Activated B cell treated with CpG ODN at 0.5 μM for 24 hours (primary cell): Measurements from ENCODE around the gene RPS6KB2. TPM values are rescaled to one million over a fixed set of nuclear protein-coding genes. Genes with fewer than 3 reads are reported as not detected.

Source experiments
- ATAC-seq: fragments of 200-7000 bp; cut with Tn5 transposase; one replicate; pipeline ENCODE4 v1.10.0; 2021; ENCODE audit warnings: low read depth, mild to moderate bottlenecking, moderate library complexity
- CTCF ChIA-PET: fragments of 350-600 bp; sonication (Branson Sonifier 250); formaldehyde crosslinking; loops from one replicate; lab custom pipeline; 2021; ENCODE audit warnings: antibody characterized with exemption; lab: Charles Lee
- POLR2A ChIA-PET: fragments of 350-600 bp; sonication (Branson Sonifier 250); formaldehyde crosslinking; loops from one replicate; lab custom pipeline; 2021; ENCODE audit warnings: antibody characterized with exemption; lab: Charles Lee
- DNase-seq: peaks from one replicate; pipeline ENCODE4 v3.0.0; 2022
- H3K27ac Mint-ChIP-seq: one replicate; pipeline ENCODE4 v1.8.0; 2020; ENCODE audit warnings: mixed read lengths
- H3K27me3 Mint-ChIP-seq: one replicate; pipeline ENCODE4 v1.8.0; 2021; ENCODE audit warnings: mixed read lengths
- H3K36me3 Mint-ChIP-seq: one replicate; pipeline ENCODE4 v1.8.0; 2021; ENCODE audit warnings: low read depth, mixed read lengths
- H3K4me1 Mint-ChIP-seq: one replicate; pipeline ENCODE4 v1.8.0; 2021; ENCODE audit warnings: mixed read lengths
- H3K4me3 Mint-ChIP-seq: one replicate; pipeline ENCODE4 v1.8.0; 2020; ENCODE audit warnings: mild to moderate bottlenecking, mixed read lengths
- H3K9me3 Mint-ChIP-seq: one replicate; pipeline ENCODE4 v1.8.0; 2020; ENCODE audit warnings: mixed read lengths
- CTCF ChIP-seq: fragments of 200-600 bp; IDR thresholded peaks from one replicate; pipeline ENCODE4 v1.8.0; 2022; ENCODE audit warnings: antibody characterized with exemption, mild to moderate bottlenecking
- intact Hi-C: fragments of 100-400 bp; cut with micrococcal nuclease; formaldehyde crosslinking; loops from one replicate; pipeline ENCODE4 v1.15.1; 2024
- total RNA-seq: library from RNA; stranded (reverse); gene quantifications from 2 replicates; pipeline ENCODE4 v1.2.3, GENCODE V29; 2022

Gene RPS6KB2
- total RNA-seq, 1 donor from 2014 or later: 74.5 TPM

- Mint-ChIP-seq H3K9me3 (no peaks in the 10 kb centered on the region), H3K36me3 (peaks cover 11% of the 10 kb centered on the region), H3K27me3 (no peaks in the 10 kb centered on the region), H3K27ac (peak overlapping the region; percentile 91), H3K4me1 (peaks cover 59% of the 10 kb centered on the region), H3K4me3 (peak overlapping the region; percentile 89)
- TF ChIP-seq CTCF: no peak
- CTCF ChIA-PET: interaction anchor here (1.3 to 2.6 kb wide), 5 partner anchors 16 to 66 kb away, joined by 3 to 23 read pairs (median 6); partner anchors contain the start of genes CORO1B, PPP1CA and PTPRCAP
- POLR2A ChIA-PET: interaction anchor here (0.5 to 33.4 kb wide), 20 partner anchors 9 to 199 kb away, joined by 3 to 1417 read pairs (median 6); partner anchors contain the start of genes AIP, CDK2AP2, CORO1B and PPP1CA
- no peak for DNase-seq
- intact Hi-C loops: loop anchor here (2.0 kb wide), 1 partner anchor 115 kb away; the partner anchor contains the start of gene POLD4
- ATAC-seq: no peak
Measured at GRCh38 chr11:67468056-67468455, 39.8 kb downstream of the RPS6KB2 start.

- no peaks in the 10 kb centered on the region for H3K27me3 Mint-ChIP-seq
- intact Hi-C loops: loop anchor here (2.0 kb wide), 1 partner anchor 116 kb away; the partner anchor contains the start of gene POLD4
- no peak for DNase-seq
- POLR2A ChIA-PET: interaction anchor here (0.5 to 33.4 kb wide), 24 partner anchors 9 to 200 kb away, joined by 3 to 1417 read pairs (median 4); partner anchors contain the start of genes AIP, CDK2AP2, CLCF1 and CORO1B
- H3K9me3 Mint-ChIP-seq: no peaks in the 10 kb centered on the region
- H3K36me3 Mint-ChIP-seq: peaks cover 11% of the 10 kb centered on the region
- peak overlapping the region; percentile 89 for H3K4me3 Mint-ChIP-seq
- peak overlapping the region; percentile 91 for H3K27ac Mint-ChIP-seq
- peaks cover 56% of the 10 kb centered on the region for H3K4me1 Mint-ChIP-seq
- ATAC-seq: no peak
- TF ChIP-seq CTCF: no peak
- CTCF ChIA-PET: interaction anchor here (1.3 to 2.6 kb wide), 5 partner anchors 16 to 67 kb away, joined by 3 to 23 read pairs (median 6); partner anchors contain the start of genes CORO1B, PPP1CA and PTPRCAP
Measured at GRCh38 chr11:67468456-67468758, 40.1 kb downstream of the RPS6KB2 start.

DNA sequence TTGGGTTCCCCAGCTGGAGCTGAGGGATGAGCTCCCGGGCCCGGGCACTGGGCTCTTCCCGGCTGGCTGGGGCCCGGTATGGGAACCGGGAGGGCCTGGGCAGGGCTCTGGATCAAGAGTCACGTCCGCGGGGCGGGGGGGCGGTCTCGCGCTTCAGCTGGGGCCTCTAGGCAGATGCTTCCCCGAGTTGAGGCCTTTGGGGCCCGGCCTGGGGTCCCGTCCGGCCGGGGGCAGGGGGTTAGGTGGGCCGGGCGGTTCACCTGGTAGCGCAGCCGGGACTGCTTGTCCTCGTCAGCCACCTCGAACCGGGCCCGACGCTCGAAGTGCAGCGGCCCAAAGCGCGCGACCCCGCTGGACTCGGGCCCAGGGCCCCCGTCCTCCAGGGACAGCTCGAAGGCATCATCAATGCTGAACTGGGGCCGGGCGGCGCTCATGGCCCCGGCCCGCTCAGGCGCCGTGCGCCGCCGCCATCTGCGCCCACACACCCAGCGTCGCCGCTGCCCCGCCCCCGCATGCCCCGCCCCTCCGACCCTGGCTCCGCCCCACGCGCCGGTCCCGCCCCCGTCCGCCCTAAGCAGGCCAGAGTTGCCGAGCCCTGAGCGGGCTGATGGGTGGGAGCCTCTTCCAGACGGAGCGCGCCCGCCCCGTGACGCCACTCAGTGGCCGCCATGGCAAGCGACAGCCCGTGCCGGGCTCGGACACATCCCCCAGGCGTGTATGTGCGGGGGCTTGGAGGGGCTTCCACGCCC, 40.6 kb downstream of the RPS6KB2 start, which contains the start of gene TMEM134:
TSS of gene TMEM134 (minus strand) at position 493 of the 749 bp plus-strand sequence. CDS start at position 434, 59 bp downstream.
- Mint-ChIP-seq H3K9me3 (no peaks in the 10 kb centered on the region), H3K27ac (peak within 1 kb of the TSS; percentile 91), H3K27me3 (no peaks in the 10 kb centered on the region), H3K4me3 (peak within 1 kb of the TSS; percentile 89), H3K4me1 (peaks cover 51% of the 10 kb centered on the region), H3K36me3 (peaks cover 11% of the 10 kb centered on the region)
- intact Hi-C loops: loop anchor here (1.0 to 2.0 kb wide), 7 partner anchors 13 to 116 kb away; partner anchors contain the start of genes POLD4, PPP1CA, PTPRCAP and RAD9A
- ChIA-PET CTCF (interaction anchor here (1.0 to 2.6 kb wide), 5 partner anchors 15 to 80 kb away, joined by 3 to 23 read pairs (median 6); partner anchors contain the start of genes CORO1B, PPP1CA and PTPRCAP), POLR2A (interaction anchor here (0.5 to 33.4 kb wide), 27 partner anchors 9 to 200 kb away, joined by 3 to 1417 read pairs (median 4); partner anchors contain the start of genes AIP, CDK2AP2, CLCF1 and CORO1B)
- ATAC-seq (peak; percentile 73), DNase-seq (peak; percentile 88)
- no peak for TF ChIP-seq CTCF

DNA sequence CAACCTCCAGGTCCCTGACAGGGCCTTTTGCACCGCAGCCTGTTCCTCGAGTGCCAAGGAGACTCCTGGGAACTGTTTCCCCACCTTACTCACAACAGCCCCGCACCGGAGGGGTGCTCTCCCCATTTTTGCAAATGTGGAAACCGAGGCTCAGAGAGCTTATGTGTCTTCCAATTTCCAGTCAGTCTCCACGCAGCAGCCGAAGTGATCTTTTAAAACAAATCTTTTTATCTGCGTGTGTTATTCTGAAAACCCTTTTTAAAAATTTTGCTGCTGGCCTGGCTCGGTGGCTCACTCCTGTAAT, 41.2 kb downstream of the RPS6KB2 start:
- Mint-ChIP-seq H3K27ac (peak overlapping the region; percentile 81), H3K36me3 (peaks cover 11% of the 10 kb centered on the region), H3K4me3 (peak overlapping the region; percentile 89), H3K4me1 (peaks cover 45% of the 10 kb centered on the region), H3K9me3 (no peaks in the 10 kb centered on the region), H3K27me3 (no peaks in the 10 kb centered on the region)
- ChIA-PET POLR2A (interaction anchor here (0.9 to 33.4 kb wide), 18 partner anchors 9 to 152 kb away, joined by 3 to 1417 read pairs (median 6); partner anchors contain the start of genes AIP, CDK2AP2, CLCF1 and CORO1B), CTCF (interaction anchor here (1.0 to 2.6 kb wide), 4 partner anchors 26 to 80 kb away, joined by 3 to 23 read pairs (median 5); partner anchors contain the start of genes CORO1B, PITPNM1 and PPP1CA)
- no peak for TF ChIP-seq CTCF
- ATAC-seq (no peak), DNase-seq (no peak)
- intact Hi-C loops: loop anchor here (1.0 to 2.0 kb wide), 7 partner anchors 13 to 117 kb away; partner anchors contain the start of genes POLD4, PPP1CA, PTPRCAP and RAD9A
